BJ (cell line): Measurements from ENCODE around the gene SLF2. TPM values are rescaled to one million over a fixed set of nuclear protein-coding genes. Genes with fewer than 3 reads are reported as not detected.

Source experiments
- CTCF ChIA-PET: fragments of 350-600 bp; formaldehyde crosslinking; extraction: SDS; loops from one replicate; lab custom pipeline; 2021; ENCODE audit warnings: antibody characterized with exemption, inconsistent platforms; lab: Yijun Ruan, JAX
- POLR2A ChIA-PET: fragments of 300-600 bp; sonication (Branson Sonifier 250); formaldehyde crosslinking; extraction: SDS; loops from one replicate; lab custom pipeline; 2021; ENCODE audit warnings: antibody characterized with exemption; lab: Charles Lee
- DNase-seq: peaks from one replicate; pipeline ENCODE4 v3.0.0-alpha.2; 2011; ENCODE audit warnings: low read depth
- H3K27me3 ChIP-seq: 2 replicates; pipeline ENCODE4 v1.6.0; 2011; ENCODE audit warnings: low read length; ENCODE audit not compliant: control insufficient read depth, insufficient read depth
- H3K36me3 ChIP-seq: 2 replicates; pipeline ENCODE4 v1.5.1; 2011; ENCODE audit warnings: low read length; ENCODE audit not compliant: control insufficient read depth, insufficient read depth
- H3K4me3 ChIP-seq: 2 replicates; pipeline ENCODE4 v1.5.1; 2011; ENCODE audit warnings: low read depth, mild to moderate bottlenecking, control low read depth, low read length
- CTCF ChIP-seq: IDR thresholded peaks from 2 replicates; pipeline ENCODE4 v1.5.1; 2011; ENCODE audit warnings: low read depth, mild to moderate bottlenecking, control low read depth, inconsistent platforms, low read length, moderate library complexity; ENCODE audit not compliant: insufficient read depth
- polyA plus RNA-seq: library from polyadenylated mRNA; depleted of rRNA; stranded (reverse); fragments of >200 nt; gene quantifications from 2 replicates; pipeline ENCODE4 v1.2.3, GENCODE V29; 2011

The SLF2 gene
- polyA plus RNA-seq, 1 experiment, result 6.8 TPM

GRCh38 chr10:100948916-100949315 lies 36.2 kb downstream of the SLF2 start:
- Histone ChIP-seq H3K36me3 (peaks cover 8% of the 10 kb centered on the region), H3K27me3 (no peaks in the 10 kb centered on the region), H3K4me3 (no peak overlapping the region)
- no peak for DNase-seq
- ChIA-PET POLR2A (no interaction called here), CTCF (interaction anchor here (0.6 to 1.8 kb wide), 3 partner anchors 20 to 265 kb away, joined by 3 to 7 read pairs (median 4); partner anchors contain the start of gene SEMA4G)
- no peak for TF ChIP-seq CTCF

- no peak for DNase-seq
- no peak for TF ChIP-seq CTCF
- CTCF ChIA-PET, result no interaction called here
- Histone ChIP-seq H3K27me3 (no peaks in the 10 kb centered on the region), H3K4me3 (no peak overlapping the region), H3K36me3 (peaks cover 4% of the 10 kb centered on the region; the same call in 1 of the 2 replicates)
- POLR2A ChIA-PET, result no interaction called here
Measured at GRCh38 chr10:100960251-100960650, 47.5 kb downstream of the SLF2 start.

GRCh38 chr10:100962351-100963080 lies 49.8 kb downstream of the SLF2 start:
- no peak for TF ChIP-seq CTCF
- CTCF ChIA-PET, result interaction anchor here (0.6 to 2.4 kb wide), 2 partner anchors 52 to 299 kb away, joined by 3 to 10 read pairs; no protein-coding TSS in a partner anchor
- H3K4me3 ChIP-seq, result no peak overlapping the region
- no peaks in the 10 kb centered on the region for H3K27me3 ChIP-seq
- no peak for DNase-seq
- peaks cover 5% of the 10 kb centered on the region; the same call in 1 of the 2 replicates for H3K36me3 ChIP-seq
- POLR2A ChIA-PET, result no interaction called here

GRCh38 chr10:100963826-100964225 lies 51.1 kb downstream of the SLF2 start:
- TF ChIP-seq CTCF, result no peak
- CTCF ChIA-PET, result interaction anchor here (0.9 to 4.2 kb wide), 2 partner anchors 10 to 51 kb away, joined by 3 to 22 read pairs; no protein-coding TSS in a partner anchor
- no peak overlapping the region for H3K4me3 ChIP-seq
- H3K27me3 ChIP-seq, result no peaks in the 10 kb centered on the region
- DNase-seq, result no peak
- POLR2A ChIA-PET, result no interaction called here
- H3K36me3 ChIP-seq, result 0 out of 2 replicates have a peak, but pooled peaks cover 2% of the 10 kb centered on the region

- Histone ChIP-seq H3K4me3 (no peak overlapping the region), H3K36me3 (0 out of 2 replicates have a peak, but pooled peaks cover 2% of the 10 kb centered on the region), H3K27me3 (no peaks in the 10 kb centered on the region)
- TF ChIP-seq CTCF, result no peak
- ChIA-PET CTCF (interaction anchor here (1.2 to 4.2 kb wide), 6 partner anchors 9 to 49 kb away, joined by 3 to 22 read pairs (median 5); no protein-coding TSS in a partner anchor), POLR2A (interaction anchor here (0.6 kb wide), 1 partner anchor 57 kb away, joined by 30 read pairs; no protein-coding TSS in a partner anchor)
- DNase-seq, result no peak
Measured at GRCh38 chr10:100965820-100966219, 53.1 kb downstream of the SLF2 start.
